ENCODE data around the gene CHST15. TPM values are rescaled to one million over a fixed set of nuclear protein-coding genes. Genes with fewer than 3 reads are reported as not detected.

Gene CHST15
- total RNA-seq, 2 donors from 2014 or later: 4.7 to 10.2 TPM

- TF ChIP-seq CTCF (IDR thresholded peaks at IDR 0.05): no peak
- Histone ChIP-seq H3K4me1 (no peaks in the 10 kb centered on the region), H3K4me3 (no peak overlapping the region), H3K27me3 (no peaks in the 10 kb centered on the region), H3K9me3 (no peaks in the 10 kb centered on the region), H3K36me3 (no peaks in the 10 kb centered on the region), H3K9ac (ENCODE audit: low read depth in 2 of 2, low read length in 2 of 2) (no peak overlapping the region), H3K27ac (no peak overlapping the region)
- no peak for DNase-seq
- intact Hi-C loops (cut with DNase I): no loop called here
Measured at GRCh38 chr10:124050021-124051015, 43.1 kb downstream of the CHST15 start.

DNA sequence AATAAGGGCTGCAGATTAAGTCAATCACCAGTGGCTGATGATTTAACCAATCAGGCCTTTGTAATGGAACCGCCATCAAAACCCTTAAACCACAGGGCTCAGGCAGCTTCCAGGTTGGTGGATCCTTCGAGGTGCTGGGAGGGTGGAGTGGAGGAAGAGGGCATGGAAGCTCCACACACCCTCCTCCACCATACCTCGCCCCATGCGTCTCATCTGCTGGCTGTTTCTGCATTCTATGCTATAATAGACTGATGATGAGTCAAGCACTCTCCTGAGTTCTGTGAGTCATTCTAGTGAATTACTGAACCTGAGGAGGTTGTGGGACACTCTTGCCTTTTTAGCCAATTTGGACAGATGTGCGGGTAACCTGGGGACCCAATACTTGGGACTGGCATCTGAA, 43.9 kb downstream of the CHST15 start:
- no peaks in the 10 kb centered on the region for H3K36me3 ChIP-seq
- no peak for TF ChIP-seq CTCF (IDR thresholded peaks at IDR 0.05)
- intact Hi-C loops (cut with DNase I): no loop called here
- H3K4me1 ChIP-seq: no peaks in the 10 kb centered on the region
- no peak overlapping the region for H3K4me3 ChIP-seq
- no peak for DNase-seq
- H3K27me3 ChIP-seq: no peaks in the 10 kb centered on the region
- no peak overlapping the region for H3K9ac ChIP-seq (ENCODE audit: low read depth in 2 of 2, low read length in 2 of 2)
- H3K9me3 ChIP-seq: no peaks in the 10 kb centered on the region
- H3K27ac ChIP-seq: no peak overlapping the region

DNA sequence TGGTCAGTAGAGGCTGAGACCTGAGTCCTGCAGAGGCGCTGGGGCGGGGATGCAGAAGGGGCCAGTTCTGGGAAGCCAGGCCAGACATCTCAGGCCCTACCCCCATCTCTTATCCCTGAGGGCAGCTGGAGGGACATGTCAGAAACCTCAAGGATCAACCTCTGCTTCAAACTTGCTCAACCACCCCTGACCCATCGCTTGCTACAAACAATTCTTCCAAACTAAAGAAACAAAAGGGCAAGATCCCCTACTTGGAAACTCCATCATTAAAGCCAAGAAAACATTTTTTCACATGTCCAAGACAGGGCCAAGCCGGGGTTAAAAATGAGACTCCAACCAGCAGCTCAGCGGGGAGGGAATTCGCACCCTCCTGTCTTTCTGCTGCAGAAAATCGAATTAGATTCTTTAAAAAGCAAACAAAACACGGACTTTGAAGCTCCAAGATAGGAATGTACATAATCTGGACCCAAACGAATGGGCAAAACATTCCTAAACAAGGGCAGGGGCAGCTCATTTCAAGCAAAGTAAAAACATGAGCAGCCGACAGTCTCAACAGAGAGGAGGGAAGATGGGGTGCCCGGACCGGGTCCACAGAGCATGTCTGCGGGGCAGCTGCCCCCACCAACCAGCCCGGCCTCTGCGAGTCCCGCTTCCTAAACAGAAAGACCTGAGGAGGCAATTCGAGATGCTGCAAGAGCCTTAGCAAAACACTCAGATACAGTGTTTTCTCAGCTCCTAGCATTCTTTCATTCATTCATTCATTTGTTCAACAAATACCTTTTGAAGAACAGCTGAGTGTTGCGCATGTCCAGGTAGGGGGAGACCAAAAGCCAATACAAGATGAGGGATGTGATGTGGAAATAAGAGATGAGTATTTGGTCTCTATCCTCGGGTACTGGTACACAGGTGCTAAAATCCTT, 44.8 kb downstream of the CHST15 start:
- Histone ChIP-seq H3K27ac (no peak overlapping the region), H3K4me1 (no peaks in the 10 kb centered on the region), H3K36me3 (no peaks in the 10 kb centered on the region), H3K27me3 (no peaks in the 10 kb centered on the region), H3K9me3 (no peaks in the 10 kb centered on the region), H3K9ac (ENCODE audit: low read depth in 2 of 2, low read length in 2 of 2) (no peak overlapping the region), H3K4me3 (no peak overlapping the region)
- no peak for DNase-seq
- no peak for TF ChIP-seq CTCF (IDR thresholded peaks at IDR 0.05)
- intact Hi-C loops (cut with DNase I): no loop called here

GRCh38 chr10:124047427-124048152, 45.8 kb downstream of the CHST15 start:
- Histone ChIP-seq H3K9ac (ENCODE audit: low read depth in 2 of 2, low read length in 2 of 2) (no peak overlapping the region), H3K9me3 (no peaks in the 10 kb centered on the region), H3K27me3 (no peaks in the 10 kb centered on the region), H3K27ac (no peak overlapping the region), H3K4me3 (no peak overlapping the region), H3K4me1 (no peaks in the 10 kb centered on the region), H3K36me3 (no peaks in the 10 kb centered on the region)
- intact Hi-C loops (cut with DNase I): no loop called here
- DNase-seq: no peak
- TF ChIP-seq CTCF (IDR thresholded peaks at IDR 0.05): no peak

GRCh38 chr10:124045801-124046355, 47.5 kb downstream of the CHST15 start:
- Histone ChIP-seq H3K4me1 (no peaks in the 10 kb centered on the region), H3K36me3 (no peaks in the 10 kb centered on the region), H3K9ac (ENCODE audit: low read depth in 2 of 2, low read length in 2 of 2) (no peak overlapping the region), H3K9me3 (no peaks in the 10 kb centered on the region), H3K27ac (no peak overlapping the region), H3K27me3 (no peaks in the 10 kb centered on the region), H3K4me3 (no peak overlapping the region)
- DNase-seq: no peak
- intact Hi-C loops (cut with DNase I): no loop called here
- TF ChIP-seq CTCF (IDR thresholded peaks at IDR 0.05): no peak

Data from colonic mucosa (tissue), 4 donors.